Body of pancreas (tissue), 4 donors: ENCODE results near the gene MTLN. TPM values are rescaled to one million over a fixed set of nuclear protein-coding genes. Genes with fewer than 3 reads are reported as not detected.
"Not testable (repeated sequence)": the region's sequence is repeated elsewhere in the genome, so short reads cannot be mapped to it uniquely, and the experiment has no call there.

ENCODE experiments used
- ATAC-seq: fragments of 150-250 bp; one replicate; pipeline ENCODE4 v1.9.1; 2016
- DNase-seq, 4 donors: peaks; one replicate each; pipeline ENCODE4 v3.0.0-alpha.2; 2019
- H3K27ac ChIP-seq, 4 donors: fragments of 200-600 bp; sonication (generic); 1 replicate in 3 of 4; 2 replicates in 1 of 4; pipeline versions ENCODE4 v1.5.1 to v1.6.1; 2016 to 2019; ENCODE audit warnings: mild to moderate bottlenecking in 1 of 4, mixed read lengths in 1 of 4, moderate library complexity in 1 of 4
- H3K27me3 ChIP-seq, 2 donors: fragments of 200-600 bp; sonication (generic); one replicate each; pipeline ENCODE4 v1.6.0; 2016; ENCODE audit warnings: mild to moderate bottlenecking in 1 of 2
- H3K36me3 ChIP-seq, 2 donors: fragments of 200-600 bp; sonication (generic); replicated peaks in 1 of 2; 2 replicates each; pipeline ENCODE4 v1.5.1; 2016; ENCODE audit warnings: low read depth in 2 of 2; ENCODE audit not compliant: insufficient read depth in 1 of 2
- H3K4me1 ChIP-seq: fragments of 200-600 bp; sonication (generic); one replicate; pipeline ENCODE4 v1.6.0; 2016
- H3K4me3 ChIP-seq, 2 donors: fragments of 200-600 bp; sonication (generic); 1 replicate in 1 of 2; 2 replicates in 1 of 2; pipeline ENCODE4 v1.5.1; 2016 to 2019
- H3K9me3 ChIP-seq, 3 donors: fragments of 200-600 bp; sonication (generic); 1 replicate in 2 of 3; 2 replicates in 1 of 3; pipeline ENCODE4 v1.5.1; 2016
- POLR2A ChIP-seq, 3 donors: fragments of 450-650 bp; IDR thresholded peaks; one replicate each; pipeline ENCODE4 v1.6.1; 2016; ENCODE audit warnings: antibody characterized with exemption in 3 of 3, mild to moderate bottlenecking in 2 of 3
- whole genome bisulfite sequencing, 2 donors: methylation state at CpG; one replicate each; pipeline ENCODE4 v1.1.5; 2017; 5-methylcytosine and 5-hydroxymethylcytosine counted together
- intact Hi-C: fragments of 100-400 bp; cut with DNase I; formaldehyde crosslinking; loops from one replicate; pipeline ENCODE4 v1.15.1; 2023
- total RNA-seq, 2 donors: library from RNA; depleted of rRNA; stranded (reverse); fragments of >200 nt; gene quantifications; one replicate each; pipeline ENCODE4 v1.1.0, GENCODE V29; 2016
- TF ChIP-seq, protein P1 (sequence below), 7 experiments: fragments of 450-650 bp in 4 of 7; fragments of 200-600 bp in 3 of 7; sonication (generic) in 3 of 7; IDR thresholded peaks; one replicate each; pipeline ENCODE4 v1.5.1; 2016 to 2019; ENCODE audit warnings: antibody characterized with exemption in 7 of 7

Gene MTLN, protein sequence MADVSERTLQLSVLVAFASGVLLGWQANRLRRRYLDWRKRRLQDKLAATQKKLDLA
- total RNA-seq: 100 to 1,000 TPM in 1 of 2 donors, 10 to 100 TPM in 1; 28.3 to 121 TPM

DNA sequence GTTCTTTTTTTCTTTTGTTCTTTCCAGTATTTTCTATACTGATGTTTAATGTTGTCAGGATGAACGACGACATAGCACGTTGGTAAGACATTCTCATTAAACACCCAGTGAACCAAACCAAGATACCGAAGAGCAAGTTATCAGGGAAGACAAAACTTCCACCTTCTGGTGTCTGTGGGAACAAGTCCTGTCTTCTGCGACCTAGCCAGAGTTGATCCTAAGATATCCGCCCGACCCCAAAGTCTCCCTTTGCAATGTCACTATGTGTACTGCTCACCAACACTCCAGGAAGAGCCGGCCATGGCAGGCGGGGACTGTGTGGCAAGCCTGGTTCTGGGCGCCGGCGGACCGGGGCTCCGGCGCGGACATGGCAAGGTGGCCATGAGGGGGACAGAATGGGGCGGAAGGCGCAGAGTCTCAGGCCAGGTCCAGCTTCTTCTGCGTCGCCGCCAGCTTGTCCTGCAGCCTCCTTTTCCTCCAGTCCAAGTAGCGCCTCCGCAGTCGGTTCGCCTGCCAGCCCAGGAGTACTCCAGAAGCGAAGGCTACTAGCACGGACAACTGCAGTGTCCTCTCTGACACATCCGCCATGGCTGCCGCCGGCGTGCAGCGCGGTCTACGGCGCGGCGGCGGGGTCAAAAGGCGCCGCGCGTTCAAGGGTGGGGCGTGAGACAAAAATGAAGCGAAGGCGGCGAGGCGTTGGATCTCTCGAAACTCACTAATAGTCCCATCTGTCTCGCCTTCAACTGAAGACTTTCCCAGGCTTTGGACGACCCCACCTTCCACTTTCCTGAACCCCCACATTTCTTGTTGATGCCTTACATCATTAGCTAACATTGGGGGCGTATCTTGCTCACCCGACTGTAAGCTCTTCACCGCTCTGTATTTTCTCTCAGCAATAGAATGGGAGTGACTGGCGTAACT lies at the start of gene MTLN:
Gene MTLN, minus strand, starts transcription at position 610 of the 921 bp plus-strand sequence. Its CDS starts 22 bp downstream, at position 588.
- ATAC-seq (peak; percentile 95), DNase-seq (peak; percentile 56 to 83 (median 62))
- Histone ChIP-seq H3K4me3 (peak within 1 kb of the TSS; percentile 38 to 81), H3K36me3 (no peaks in the 10 kb centered on the region), H3K9me3 (no peaks in the 10 kb centered on the region), H3K27ac (peak within 1 kb of the TSS; percentile 47 to 70 (median 68)), H3K4me1 (peaks cover 10% of the 10 kb centered on the region), H3K27me3 (no peaks in the 10 kb centered on the region)
- WGBS, 2 donors: 3 to 19% methylated on average over 49 to 54 of the region's 54 CpGs
- TF ChIP-seq, protein P1, sequence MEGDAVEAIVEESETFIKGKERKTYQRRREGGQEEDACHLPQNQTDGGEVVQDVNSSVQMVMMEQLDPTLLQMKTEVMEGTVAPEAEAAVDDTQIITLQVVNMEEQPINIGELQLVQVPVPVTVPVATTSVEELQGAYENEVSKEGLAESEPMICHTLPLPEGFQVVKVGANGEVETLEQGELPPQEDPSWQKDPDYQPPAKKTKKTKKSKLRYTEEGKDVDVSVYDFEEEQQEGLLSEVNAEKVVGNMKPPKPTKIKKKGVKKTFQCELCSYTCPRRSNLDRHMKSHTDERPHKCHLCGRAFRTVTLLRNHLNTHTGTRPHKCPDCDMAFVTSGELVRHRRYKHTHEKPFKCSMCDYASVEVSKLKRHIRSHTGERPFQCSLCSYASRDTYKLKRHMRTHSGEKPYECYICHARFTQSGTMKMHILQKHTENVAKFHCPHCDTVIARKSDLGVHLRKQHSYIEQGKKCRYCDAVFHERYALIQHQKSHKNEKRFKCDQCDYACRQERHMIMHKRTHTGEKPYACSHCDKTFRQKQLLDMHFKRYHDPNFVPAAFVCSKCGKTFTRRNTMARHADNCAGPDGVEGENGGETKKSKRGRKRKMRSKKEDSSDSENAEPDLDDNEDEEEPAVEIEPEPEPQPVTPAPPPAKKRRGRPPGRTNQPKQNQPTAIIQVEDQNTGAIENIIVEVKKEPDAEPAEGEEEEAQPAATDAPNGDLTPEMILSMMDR (IDR thresholded peaks at IDR 0.05): peak in 2 of 7 experiments; percentile 16 to 18
- TF ChIP-seq POLR2A (IDR thresholded peaks at IDR 0.05): peak; percentile 22 to 81 (median 76)
- intact Hi-C loops: no loop called here

DNA sequence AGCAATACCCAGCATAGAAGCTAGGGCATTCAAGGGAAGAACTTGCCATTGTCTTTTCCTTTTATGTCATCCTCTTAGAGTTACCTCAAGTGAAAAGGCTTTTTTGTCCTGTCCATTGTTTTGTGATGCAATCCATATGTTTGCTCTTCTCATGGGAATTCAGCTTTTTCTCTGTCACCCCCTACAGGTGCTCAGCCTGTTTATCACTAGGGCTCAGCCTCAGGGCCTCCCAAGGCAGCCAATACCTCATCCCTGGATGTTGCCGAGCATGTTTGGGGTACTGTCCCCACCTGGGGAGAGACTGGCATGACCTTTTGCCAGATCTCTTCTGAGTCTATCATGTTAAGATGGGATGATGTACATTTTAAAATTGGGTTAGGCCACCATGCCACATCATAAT lies 49.6 kb upstream of the MTLN start:
- DNase-seq, H3K27ac ChIP-seq, H3K9me3 ChIP-seq, H3K36me3 ChIP-seq, H3K27me3 ChIP-seq, ATAC-seq, H3K4me1 ChIP-seq, intact Hi-C loops, H3K4me3 ChIP-seq: not testable (repeated sequence)
- no CpG with 5 or more reads among the region's 1 CpG for WGBS, 2 donors

DNA sequence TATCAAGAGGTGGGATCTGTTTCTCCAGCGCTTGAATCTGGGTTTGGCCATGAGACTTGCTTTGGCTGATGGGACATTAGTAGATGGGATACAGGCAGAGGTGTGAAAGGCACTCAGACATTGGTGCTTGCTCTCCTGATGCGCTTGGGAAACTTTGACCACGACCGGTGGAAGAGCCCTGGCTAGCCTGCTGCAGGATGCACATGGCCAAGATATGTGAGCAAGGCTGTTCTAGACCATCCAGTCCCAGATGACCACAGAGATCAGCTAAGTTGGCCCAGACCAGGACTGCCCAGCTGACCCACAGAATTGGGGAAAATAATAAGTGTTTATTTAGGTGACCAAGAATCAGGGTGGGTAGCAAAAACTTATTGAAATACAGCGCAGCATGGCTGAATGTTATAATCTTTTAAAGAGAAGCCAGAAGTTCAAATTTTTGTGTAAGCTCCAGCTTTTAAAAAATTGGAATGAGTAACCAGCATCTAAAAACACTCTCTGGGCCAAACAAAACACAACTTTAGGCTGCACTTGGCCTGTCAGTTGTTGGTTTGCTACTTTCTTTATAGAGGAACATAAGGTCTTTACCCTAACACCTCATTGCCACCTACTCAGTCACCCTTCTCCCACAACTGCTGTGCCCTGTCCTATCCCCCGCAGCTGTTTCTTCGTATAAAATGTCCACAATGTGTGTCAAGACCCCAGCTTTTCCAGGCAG lies 35.9 kb upstream of the MTLN start:
- intact Hi-C loops, ATAC-seq, H3K27ac ChIP-seq, H3K27me3 ChIP-seq, H3K4me3 ChIP-seq, H3K36me3 ChIP-seq, H3K9me3 ChIP-seq, H3K4me1 ChIP-seq: not testable (repeated sequence)
- 50 to 58% methylated on average over 3 to 6 of the region's 7 CpGs for WGBS, 2 donors
- DNase-seq: peak in 1 of 4 donors; percentile 6

DNA sequence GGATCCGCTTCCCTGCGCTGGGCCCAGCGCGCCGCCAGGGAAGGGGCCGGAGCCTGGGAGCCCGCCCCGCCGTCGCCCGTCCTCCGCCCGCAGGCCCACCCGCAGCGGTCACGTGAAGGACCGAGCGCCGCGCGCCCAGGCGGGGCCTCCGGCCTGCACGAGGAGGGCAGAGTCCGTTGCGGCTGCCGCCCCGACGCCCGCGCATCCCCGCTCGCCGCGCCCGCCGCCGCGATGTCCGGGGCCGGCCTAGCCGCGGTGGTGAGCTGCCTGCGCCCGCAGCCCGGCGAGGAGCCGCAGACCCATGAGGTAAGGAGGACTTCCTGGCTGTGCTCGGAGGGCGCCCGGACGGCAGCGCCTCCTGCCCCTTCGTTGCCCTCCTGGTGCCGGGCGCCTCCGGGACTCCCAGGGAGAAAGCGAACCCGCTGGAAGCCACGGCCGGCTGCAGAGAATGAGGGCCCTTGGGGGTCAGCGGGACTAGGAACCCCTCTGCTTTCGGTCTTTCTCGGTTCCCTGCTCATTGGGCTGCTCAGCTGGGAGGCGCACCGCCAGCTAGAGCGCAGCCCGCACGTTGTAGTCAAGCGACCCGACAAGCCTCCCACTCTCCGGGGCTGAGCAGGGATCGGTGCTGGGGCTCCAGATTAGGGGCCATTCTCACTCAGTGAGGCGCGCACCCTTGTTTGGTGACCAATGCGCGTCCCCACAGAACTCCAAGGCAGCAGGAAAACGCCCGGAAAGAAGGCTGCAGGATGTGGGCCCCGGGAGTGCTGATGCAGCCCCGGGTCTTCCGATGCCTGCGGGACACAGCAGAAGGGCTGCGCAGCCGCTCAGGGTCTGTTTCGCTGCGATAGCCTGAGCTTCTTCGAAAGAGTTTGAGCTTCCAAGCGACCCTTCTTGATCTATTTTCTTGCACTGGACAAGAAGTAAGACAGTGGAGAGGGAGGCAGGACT lies 33.4 kb upstream of the MTLN start:
- H3K9me3 ChIP-seq, H3K27me3 ChIP-seq, H3K4me3 ChIP-seq, H3K4me1 ChIP-seq, DNase-seq, H3K36me3 ChIP-seq, intact Hi-C loops, H3K27ac ChIP-seq: not testable (repeated sequence)
- no CpG with 5 or more reads among the region's 89 CpGs for WGBS, 2 donors
- ATAC-seq: peak; percentile 40

DNA sequence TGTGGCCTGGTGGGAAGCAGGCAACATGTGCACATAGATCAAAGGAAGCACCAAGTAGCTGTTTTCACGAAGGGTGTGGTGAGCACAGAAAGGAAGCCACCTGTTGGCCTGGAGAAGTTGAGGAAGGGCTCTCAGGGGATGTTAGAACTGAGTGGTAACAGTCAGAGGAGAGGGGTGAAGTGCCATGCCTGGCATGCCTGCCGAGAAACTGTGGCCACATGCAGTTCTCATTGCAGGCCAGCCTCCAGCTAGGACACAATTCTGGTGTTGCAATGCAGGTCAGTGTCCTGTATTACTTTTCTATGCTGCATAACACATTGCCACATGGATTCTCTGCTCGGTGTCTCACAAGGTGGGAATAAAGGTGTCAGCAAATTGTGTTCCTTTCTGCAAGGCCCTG lies 30.9 kb upstream of the MTLN start:
- H3K4me3 ChIP-seq, H3K27me3 ChIP-seq, ATAC-seq, intact Hi-C loops, DNase-seq, H3K9me3 ChIP-seq, H3K27ac ChIP-seq, H3K36me3 ChIP-seq, H3K4me1 ChIP-seq: not testable (repeated sequence)
- 100% methylated on average over 1 of the region's 3 CpGs; no CpG with 5 or more reads in 1 of the 2 donors for WGBS, 2 donors

DNA sequence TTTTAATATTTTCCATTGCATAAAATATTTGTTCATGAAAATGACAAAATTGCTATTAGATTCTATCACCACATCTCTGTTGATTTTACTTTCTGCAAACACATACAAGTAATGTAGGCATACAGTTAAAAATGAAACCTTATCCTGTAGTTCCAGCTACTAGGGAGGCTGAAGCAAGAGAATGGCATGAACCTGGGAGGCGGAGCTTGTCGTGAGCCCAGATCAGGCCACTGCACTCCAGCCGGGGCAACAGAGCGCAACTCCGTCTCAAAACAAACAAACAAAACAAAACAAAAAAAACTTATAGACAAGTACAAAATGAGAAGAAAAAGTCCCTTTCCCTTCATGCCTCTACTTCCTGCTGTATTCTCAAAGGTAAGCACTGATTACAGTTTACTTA lies 22.2 kb upstream of the MTLN start:
- H3K27me3 ChIP-seq, ATAC-seq, H3K4me3 ChIP-seq, H3K4me1 ChIP-seq, H3K9me3 ChIP-seq, intact Hi-C loops, H3K36me3 ChIP-seq, H3K27ac ChIP-seq, DNase-seq: not testable (repeated sequence)
- WGBS, 2 donors: 34 to 35% methylated on average over 5 of the region's 5 CpGs

DNA sequence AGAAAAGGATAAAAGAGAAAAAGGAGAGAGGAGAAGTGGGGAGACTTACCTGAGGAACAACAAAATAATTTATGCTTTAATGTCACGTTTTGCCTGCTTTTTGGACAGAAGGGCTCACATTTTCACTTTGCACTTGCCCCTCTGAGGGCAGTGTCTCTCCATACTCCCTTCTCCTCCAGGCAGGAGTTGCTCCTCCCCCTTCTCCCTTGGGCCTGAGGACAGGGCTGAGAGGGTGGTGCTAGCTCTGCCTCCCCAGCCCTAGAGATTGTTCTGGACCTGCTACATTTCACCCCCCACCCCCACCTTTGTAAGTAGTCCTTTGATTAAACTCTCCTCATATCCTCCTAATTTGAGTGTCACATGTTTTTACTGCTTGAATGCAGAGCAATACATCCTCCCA lies 17.5 kb upstream of the MTLN start:
- DNase-seq, H3K27ac ChIP-seq, intact Hi-C loops, ATAC-seq, H3K9me3 ChIP-seq, H3K36me3 ChIP-seq, H3K4me3 ChIP-seq, H3K4me1 ChIP-seq, H3K27me3 ChIP-seq: not testable (repeated sequence)
- WGBS, 2 donors: no CpG with 5 or more reads among the region's 1 CpG

DNA sequence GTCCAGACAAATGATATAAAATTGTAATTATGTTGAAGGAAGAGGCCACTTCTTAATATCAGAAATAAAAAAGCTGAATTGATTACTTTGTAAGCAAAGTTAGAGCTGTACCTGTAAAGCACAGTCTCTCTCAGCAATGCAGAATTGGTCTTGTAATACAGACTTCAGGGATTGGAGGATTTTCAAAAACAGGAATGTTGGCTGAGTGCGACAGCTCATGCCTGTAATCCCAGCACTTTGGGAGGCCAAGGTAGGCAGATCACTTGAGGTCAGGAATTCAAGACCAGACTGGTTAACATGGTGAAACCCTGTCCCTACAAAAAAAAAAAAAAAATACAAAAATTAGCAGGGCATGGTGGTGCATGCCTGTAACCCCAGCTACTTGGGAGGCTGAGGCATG lies 10.3 kb upstream of the MTLN start:
- ATAC-seq, H3K27ac ChIP-seq, H3K36me3 ChIP-seq, DNase-seq, H3K4me3 ChIP-seq, intact Hi-C loops, H3K9me3 ChIP-seq, H3K4me1 ChIP-seq, H3K27me3 ChIP-seq: not testable (repeated sequence)
- 86 to 90% methylated on average over 1 of the region's 1 CpG for WGBS, 2 donors
